DMS114 treated with DMSO at 0.1 percent for 48 hours (cell line): ENCODE data around the gene GPRIN1.
"Not testable (repeated sequence)": the region's sequence is repeated elsewhere in the genome, so short reads cannot be mapped to it uniquely, and the experiment has no call there.

Experiments
- DNase-seq: peaks from one replicate; lab custom pipeline; 2025; ENCODE audit not compliant: unreplicated experiment; lab: John Stamatoyannopoulos, UW

Gene GPRIN1

GRCh38 chr5:176599749-176600430 is 10.1 kb downstream of the GPRIN1 start:
- not testable (repeated sequence) for DNase-seq

DNA sequence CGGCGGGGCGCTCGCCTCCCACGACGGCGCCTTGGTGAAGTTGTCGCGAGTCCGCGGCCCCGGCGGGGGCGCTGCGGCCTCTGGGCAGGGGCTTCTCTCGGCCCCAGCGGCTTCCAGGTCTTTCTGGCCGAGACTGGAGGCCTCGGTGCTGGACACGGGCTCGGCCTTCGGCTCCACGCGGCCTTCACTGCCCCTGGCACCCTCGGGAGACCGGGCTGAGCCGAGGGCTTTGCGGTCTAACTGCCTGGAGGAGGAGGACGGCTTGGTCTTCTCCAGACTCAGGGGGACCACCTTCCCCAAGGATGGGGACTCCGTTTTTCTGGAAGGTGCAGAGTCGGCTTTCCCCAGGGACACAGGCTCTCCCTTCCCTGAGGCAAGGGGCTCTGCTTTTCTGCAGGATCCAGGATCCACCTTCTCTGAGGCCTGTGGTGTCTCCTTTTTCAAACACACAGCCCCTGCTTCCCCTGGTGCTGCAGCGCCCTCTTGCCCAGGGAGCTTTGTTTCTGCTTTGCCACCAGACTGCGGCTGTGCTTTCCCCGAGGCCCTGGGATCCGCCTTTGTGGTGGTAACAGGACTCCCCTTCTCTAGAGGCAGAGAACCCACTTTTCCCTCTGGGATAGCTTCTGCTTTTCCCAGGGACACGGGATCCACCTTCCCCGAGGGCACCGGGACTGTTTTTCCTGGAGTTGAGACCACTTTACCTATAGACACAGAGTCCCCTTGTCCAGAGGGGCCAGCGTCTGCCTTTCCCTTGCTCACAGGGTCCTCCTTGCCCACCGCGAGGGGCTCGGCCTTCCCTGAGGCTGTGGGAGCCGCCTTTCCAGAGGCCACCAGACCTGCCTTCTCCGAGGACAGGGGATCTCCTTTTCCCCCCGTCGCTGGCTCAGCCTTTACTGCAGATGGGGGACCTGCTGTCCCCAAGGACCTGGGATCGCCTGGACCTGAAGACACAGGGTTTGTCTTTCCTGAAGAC is 12.3 kb downstream of the GPRIN1 start:
- DNase-seq, result no peak

DNA sequence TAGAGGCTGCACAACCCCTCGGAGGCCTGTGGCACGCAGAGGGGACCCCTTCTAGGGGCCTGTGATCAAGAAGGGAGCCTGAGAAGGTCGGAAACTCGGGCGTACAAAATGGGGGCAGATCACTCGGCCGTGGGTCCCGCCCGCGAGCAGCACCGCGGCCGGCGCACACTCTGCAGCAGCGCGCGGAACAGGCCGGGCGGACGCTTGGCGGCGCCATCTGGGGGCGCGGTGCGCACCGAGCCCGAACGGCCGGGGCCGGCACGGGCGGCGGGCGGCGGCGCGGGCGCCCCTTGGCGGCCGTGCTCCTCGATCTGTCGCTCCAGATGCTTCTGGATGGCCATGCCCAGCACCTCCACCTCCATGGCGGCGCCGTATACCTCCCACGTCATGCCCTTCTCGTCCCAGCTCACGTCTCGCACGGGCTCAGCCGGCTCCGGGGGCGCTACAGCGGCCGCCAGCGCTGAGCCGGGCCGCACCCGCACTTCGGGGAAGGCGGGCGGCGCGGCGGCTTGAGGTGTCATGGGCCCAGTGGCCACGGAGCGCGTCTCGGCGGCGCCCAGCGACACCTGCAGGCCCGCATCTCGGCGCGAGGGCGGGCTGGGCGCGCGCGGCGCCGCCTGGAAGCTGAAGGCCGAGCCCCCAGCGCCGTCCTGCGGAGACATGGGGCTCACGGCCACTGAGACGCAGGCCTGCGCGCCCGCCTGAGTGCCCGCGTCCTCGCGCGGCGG is 13.1 kb downstream of the GPRIN1 start:
- no peak for DNase-seq

DNA sequence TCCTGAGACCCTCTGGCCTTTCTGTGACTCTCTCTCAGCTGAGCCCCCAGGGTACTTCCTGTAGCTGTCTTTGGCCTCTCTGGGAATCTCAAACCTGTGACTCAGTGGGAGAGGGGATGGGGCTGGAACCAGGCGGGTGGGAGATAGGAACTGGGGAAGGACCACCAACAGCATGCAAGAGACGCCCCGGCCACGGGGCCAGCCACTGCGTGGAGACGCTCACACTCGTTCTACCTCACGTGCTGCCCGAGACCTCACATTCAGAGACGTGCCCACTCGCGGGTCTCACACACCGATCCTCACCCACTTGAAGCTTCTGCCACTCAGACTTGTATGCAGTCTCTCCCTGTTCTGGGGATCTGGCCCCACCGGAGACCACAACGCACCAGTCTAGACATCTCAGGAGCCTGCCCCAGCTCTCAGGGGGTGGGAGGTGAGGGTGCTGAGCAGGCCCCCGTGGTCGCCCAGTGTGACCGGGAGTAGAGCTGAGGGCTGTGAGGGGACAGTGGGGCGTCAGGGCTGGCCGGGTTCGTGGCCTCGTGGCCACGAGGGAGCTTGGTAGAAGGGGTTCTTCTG is 13.8 kb downstream of the GPRIN1 start:
- no peak for DNase-seq

GRCh38 chr5:176595386-176595943 is 14.5 kb downstream of the GPRIN1 start:
- DNase-seq, result no peak

- DNase-seq, result no peak
These were observed 15.4 kb downstream of the GPRIN1 start for GRCh38 chr5:176594554-176594953.

GRCh38 chr5:176593273-176593869 is 16.6 kb downstream of the GPRIN1 start:
- no peak for DNase-seq

- no peak for DNase-seq
These were observed 17.4 kb downstream of the GPRIN1 start for GRCh38 chr5:176592573-176592972.

DNA sequence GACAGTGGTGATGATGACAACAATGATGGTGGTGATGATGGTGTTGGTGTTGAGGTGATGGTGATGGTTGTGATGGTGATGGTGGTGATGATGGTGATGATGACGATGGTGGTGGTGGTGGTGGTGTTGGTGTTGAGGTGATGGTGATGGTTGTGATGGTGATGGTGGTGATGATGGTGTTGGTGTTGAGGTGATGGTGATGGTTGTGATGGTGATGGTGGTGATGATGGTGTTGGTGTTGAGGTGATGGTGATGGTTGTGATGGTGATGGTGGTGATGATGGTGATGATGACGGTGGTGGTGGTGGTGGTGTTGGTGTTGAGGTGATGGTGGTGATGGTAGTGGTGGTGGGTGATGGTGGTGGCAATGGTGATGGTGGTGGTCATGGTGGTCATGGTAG is 18.3 kb downstream of the GPRIN1 start:
- not testable (repeated sequence) for DNase-seq

- DNase-seq, result no peak
These were observed 19.8 kb downstream of the GPRIN1 start for GRCh38 chr5:176590035-176590717.

GRCh38 chr5:176589039-176589769 is 20.8 kb downstream of the GPRIN1 start:
- DNase-seq, result no peak

DNA sequence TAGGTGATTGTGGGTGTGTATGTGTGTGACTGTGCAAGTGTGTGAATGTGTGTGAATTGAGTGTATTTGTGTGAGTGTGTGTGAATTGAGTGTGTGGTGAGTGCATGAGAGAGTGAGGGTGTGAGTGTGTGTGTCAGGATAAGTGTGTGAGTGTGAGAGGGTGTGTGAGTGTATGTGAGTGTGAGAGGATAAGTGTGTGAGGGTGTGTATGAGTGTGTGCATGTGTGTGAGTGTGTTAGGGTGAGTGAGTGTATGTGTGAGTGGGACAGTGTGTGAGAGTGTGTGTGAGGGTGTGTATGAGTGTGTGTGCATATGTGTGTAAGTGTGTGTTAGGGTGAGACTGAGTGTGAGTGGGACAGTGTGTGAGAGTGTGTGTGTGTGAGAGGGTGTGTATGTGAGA is 21.7 kb downstream of the GPRIN1 start:
- no peak for DNase-seq

DNA sequence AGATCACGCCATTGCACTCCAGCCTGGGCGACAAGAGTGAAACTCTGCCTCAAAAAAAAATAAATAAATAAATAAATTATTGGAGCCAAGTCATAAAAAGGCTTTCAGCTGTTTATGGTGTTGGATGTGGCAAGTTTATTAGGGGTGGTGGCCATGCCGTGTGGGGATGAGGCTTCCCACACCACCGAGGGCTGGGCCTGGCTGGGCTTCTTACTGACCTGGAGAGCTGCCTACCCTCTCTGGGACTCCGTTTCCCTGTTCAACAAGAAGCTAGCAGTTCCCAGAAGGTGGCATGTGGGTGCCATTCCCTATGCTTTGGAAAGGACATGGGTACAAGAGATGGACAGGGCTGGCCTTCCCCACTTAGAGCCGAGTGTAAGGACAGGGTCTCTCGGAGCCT is 22.6 kb downstream of the GPRIN1 start:
- DNase-seq, result no peak

- no peak for DNase-seq
These were observed 26.9 kb downstream of the GPRIN1 start for GRCh38 chr5:176583076-176583475.

DNA sequence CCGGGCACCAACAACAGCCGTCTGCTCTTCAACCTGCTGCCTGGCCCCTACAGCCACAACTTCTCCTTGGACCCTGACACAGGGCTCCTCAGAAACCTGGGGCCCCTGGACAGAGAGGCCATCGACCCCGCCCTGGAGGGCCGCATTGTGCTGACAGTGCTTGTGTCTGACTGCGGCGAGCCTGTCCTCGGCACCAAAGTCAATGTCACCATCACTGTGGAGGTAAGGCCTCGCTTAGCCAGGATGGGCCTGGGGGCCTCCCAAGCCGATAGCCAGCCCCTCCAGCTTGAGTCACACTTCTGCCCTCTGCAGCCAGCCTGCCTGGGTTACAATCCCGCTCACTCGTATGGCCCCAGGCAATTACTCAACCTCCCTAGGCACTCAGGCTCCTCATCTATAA is 28.6 kb downstream of the GPRIN1 start:
- DNase-seq, result no peak

DNA sequence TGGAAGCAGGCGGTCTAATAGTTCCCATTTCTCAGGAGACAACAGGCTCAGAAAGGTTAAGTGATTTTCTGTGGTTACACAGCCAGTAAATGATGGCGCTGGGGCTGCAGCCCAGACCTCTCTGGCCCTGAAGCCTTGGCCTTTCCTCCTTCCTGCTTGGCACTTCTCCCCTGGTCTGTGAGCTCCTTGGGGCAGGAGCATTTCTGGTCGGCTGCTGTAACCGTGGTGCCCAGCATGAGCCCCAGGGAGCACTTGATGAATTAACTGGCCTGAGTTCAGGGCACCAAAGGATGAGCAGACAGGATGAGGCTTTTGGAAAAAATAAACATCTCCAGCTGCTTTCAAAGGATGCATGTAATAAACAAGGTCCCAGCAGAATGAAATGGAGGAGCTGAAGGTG is 30.6 kb downstream of the GPRIN1 start:
- no peak for DNase-seq

DNA sequence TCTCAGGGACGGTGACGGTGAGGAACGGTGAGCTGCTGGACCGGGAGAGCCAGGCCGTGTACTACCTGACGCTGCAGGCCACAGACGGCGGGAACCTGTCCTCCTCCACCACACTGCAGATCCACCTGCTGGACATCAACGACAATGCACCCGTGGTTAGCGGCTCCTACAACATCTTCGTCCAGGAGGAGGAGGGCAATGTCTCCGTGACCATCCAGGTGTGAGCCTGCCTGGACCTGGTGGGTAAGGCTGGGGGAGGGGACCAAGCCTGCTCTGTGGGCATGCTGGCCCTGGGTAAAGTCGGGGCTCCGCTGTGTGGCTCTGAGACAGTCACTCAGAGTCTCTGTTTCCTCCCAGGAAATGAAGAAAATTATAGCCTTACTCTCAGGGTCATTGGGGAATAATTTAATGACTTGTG is 31.6 kb downstream of the GPRIN1 start:
- no peak for DNase-seq

- no peak for DNase-seq
These were observed 32.4 kb downstream of the GPRIN1 start for GRCh38 chr5:176577312-176578176.
